AG08396 (cell line): Measurements from ENCODE around the gene SPPL2A.
"Not testable (repeated sequence)": the region's sequence is repeated elsewhere in the genome, so short reads cannot be mapped to it uniquely, and the experiment has no call there.

Experiments used
- DNase-seq: peaks from one replicate; pipeline ENCODE4 v3.0.0; 2012; ENCODE audit warnings: low spot score, mixed read lengths

The SPPL2A gene

DNA sequence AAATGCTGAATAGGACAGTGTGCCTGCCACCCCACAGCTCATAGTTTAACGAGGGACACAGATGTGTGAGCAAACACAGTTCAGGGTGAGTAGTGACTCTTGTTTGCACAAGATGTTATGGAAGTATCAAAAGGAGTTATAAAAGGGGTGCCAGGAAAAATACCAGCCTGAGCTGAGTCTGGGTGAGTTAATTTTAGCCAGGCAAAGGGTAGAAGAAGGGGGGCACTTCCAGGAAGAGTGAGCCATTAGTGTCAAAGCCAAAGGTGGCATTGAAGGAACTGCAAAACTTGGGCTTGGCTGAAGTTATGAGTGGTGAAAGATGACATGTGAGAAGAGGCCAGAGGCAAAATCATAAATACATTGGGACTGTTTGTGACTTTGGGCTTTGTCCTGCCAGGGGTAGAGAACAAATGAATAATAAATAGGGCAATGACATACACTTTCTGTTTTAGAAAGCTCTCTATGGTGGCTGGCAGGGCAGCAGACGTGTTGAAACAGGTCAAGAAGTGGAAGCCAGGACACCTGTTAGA, 1.9 kb upstream of the SPPL2A start:
- DNase-seq = no peak

GRCh38 chr15:50764461-50765194, 878 bp downstream of the SPPL2A start:
- no peak for DNase-seq

- DNase-seq = no peak
These were observed 6.7 kb downstream of the SPPL2A start for GRCh38 chr15:50758712-50759205.

DNA sequence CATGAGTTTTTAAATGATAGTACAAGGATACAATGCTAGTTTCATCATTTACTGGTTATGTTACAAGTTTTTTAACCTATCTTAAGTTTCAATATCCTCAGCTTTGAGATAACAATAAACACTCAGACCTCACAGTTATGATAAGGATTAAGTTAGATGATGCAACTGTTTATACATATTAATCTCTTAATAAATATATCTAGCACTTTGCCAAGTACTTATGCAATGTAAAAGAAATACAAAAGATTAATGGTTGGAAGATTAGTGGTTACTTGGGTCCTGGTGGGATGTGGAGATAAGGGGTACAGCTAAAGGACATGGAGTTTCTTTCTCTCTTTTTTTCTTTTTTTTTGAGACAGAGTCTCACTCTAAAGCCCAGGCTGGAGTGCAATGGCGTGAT, 12.0 kb downstream of the SPPL2A start:
- DNase-seq = no peak

DNA sequence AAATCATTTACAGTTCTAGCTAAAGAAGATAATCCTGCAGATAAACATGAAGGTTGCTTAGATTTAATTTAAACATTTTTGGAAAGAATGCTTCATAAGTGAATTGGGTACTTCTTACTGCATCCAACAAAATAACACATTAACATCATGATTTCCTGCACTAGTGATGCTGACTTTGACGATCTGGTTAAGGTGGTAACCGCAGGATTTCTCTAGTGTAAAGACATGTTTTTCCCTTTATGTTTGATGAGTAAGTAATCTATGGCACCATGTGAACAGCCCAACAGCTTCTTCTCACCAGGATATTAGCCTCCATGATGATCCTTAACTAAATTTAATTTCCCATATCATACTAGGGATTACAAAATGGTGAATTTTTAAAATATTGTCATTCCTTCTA, 14.1 kb downstream of the SPPL2A start:
- DNase-seq = no peak

DNA sequence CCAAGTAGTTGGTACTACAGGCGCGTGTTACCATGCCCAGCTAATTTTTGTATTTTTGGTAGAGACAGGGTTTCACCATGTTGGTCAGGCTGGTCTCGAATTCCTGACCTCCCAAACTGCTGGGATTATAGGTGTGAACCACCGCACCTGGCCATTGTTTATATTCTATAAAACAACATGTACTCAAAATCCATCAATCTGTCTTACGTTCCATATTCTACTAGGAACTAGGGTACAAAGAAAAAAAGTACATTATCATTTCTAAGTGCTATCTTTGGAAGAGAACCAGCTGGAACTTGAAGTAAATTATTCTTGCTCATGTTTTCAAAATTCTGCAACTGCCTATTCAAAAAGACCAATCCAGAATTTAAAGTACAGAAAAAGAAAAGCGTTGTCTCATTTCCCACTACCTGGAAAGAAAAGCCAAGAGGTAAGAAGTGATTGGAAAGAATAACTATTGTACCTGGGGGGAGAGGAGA, 15.2 kb downstream of the SPPL2A start:
- DNase-seq = no peak

DNA sequence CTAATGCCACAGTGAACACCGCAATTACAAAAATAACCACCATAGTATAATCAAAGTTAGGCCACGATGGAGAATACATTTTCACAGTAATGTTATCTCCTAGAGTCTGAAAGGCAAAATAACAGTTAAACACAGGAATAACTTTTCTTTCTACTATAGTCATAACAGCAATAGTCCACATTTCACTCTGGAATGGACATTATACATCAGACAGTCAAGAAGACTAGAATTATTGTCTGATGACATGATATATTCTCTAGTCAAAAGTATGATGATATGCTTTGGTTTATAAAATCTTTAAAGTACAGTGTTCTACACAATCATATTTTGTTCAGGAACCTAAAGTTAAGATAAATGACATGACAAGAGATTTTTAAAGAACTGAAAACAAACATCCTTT, 18.0 kb downstream of the SPPL2A start:
- no peak for DNase-seq

- DNase-seq = no peak
These were observed 20.9 kb downstream of the SPPL2A start for GRCh38 chr15:50744601-50745000.

- DNase-seq = no peak
These were observed 24.6 kb downstream of the SPPL2A start for GRCh38 chr15:50740955-50741354.

DNA sequence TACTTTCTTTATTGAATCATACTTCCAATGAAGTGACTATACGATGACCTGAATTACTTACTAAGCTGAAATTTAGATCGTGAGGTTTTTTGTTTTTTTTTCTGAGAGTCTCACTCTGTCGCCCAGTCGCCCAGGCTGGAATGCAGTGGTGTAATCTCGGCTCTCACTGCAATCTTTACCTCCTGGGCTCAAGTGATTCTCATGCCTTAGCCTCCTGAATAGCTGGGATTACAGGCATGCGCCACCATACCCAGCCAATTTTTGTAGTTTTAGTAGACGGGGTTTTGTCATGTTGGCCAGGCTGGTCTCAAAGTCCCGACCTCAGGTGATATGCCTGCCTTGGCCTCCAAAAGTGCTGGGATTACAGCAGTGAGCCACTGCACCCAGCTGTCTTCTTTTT, 28.7 kb downstream of the SPPL2A start:
- no peak for DNase-seq

DNA sequence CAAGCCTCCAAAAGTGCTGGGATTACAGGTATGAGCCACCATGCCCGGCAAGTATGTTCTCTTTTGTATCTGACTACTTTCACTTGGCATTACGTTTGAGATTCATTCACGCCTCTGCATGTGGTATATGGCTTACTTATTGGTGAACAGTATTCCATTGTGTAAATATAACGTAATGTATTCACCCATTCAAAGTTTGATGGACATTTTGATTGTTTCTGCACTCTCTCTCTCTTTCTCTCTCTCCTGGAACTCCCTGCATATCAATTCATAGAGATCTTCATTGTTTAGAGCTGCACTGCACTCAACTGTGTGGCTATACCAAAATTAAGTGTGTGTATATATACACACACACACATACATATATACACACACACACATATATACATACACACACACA, 30.4 kb downstream of the SPPL2A start:
- no peak for DNase-seq

GRCh38 chr15:50726315-50726714, 39.2 kb downstream of the SPPL2A start:
- no peak for DNase-seq

GRCh38 chr15:50718700-50719125, 46.8 kb downstream of the SPPL2A start:
- no peak for DNase-seq

GRCh38 chr15:50712018-50712417, 53.5 kb downstream of the SPPL2A start:
- no peak for DNase-seq

GRCh38 chr15:50710585-50710984, 54.9 kb downstream of the SPPL2A start:
- no peak for DNase-seq

- no peak for DNase-seq
These were observed 57.6 kb downstream of the SPPL2A start for GRCh38 chr15:50707878-50708427.

DNA sequence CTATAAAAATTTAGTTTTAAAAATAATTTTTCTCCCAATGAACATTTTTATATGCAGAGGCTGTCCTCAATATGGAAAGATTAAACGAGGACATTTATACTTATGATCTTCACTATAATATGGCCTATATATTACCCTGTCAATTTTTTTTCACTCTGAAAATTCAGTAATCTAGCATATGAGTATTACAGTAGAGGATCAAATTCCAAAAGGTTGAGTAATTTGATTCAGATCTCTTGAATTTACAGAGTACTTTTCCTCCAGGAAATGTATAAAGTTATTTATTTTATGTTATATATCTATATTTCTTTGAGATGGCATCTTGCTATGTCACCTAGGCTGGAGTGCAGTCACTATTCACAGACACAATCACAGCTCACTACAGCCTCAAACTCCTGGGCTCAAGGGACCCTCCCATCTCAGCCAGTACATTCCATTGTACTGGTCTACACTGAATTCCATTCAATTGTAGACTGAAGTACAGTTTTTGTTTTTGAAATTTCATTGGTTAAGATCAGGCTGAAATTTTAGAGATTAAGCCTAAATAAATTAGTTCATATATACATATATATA, 62.7 kb downstream of the SPPL2A start:
- no peak for DNase-seq

GRCh38 chr15:50698101-50698500, 67.4 kb downstream of the SPPL2A start:
- no peak for DNase-seq

GRCh38 chr15:50697109-50697797, 68.3 kb downstream of the SPPL2A start:
- peak; percentile 22 for DNase-seq

DNA sequence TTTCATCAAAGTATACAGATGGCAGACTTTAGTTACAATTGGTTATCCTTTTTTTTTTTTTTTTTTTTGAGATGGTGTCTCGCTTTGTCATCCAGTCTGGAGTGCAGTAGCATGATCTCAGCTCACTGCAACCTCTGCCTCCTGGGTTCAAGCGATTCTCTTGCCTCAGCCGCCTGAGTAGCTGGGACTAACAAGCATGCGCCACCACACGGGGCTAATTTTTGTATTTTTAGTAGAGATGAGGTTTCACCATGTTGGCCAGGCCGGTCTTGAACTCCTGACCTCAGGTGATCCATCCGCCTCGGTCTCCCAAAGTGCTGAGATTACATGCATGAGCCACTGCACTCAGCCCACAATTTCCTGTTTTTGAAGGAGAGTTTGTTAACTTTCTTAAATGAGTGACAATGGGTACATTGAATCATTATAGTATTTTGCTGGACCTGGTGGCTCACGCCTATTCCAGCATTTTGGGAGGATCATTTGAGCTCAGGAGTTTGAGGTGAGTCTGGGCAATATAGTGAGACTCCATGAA, 70.8 kb downstream of the SPPL2A start:
- not testable (repeated sequence) for DNase-seq

DNA sequence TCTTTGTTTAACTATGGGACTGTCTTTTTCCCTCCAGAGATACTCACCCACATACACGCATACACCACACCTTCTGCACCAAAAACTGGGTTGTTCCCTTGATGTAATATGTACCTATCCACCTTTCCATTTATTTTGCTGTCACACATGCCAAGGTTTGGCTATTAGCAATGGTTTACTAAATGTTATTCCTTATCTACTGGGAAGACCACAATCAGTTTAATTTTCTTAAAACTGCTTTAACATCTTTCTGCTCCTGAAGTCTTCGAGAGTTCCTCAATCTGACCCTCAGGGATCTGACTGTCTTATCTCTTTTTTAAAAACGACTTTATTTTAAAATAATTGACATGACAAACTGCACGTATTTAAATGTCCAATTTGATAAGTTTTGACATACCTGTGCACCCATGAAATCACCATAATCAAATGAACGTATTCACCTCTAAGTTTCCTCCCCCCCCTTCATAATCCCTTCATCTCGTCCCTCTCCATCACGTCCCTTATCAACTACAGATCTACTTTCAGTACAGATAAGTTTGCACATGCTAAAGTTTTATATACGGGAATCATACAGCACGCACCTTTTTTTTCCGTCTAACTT, 78.1 kb downstream of the SPPL2A start:
- no peak for DNase-seq
